Upper lobe of left lung (tissue), 4 donors: ENCODE measurements around the gene DRGX.

Source experiments
- CTCF ChIP-seq, 6 experiments: fragments of 450-650 bp in 4 of 6; fragments of 200-600 bp in 2 of 6; sonication (generic) in 2 of 6; IDR thresholded peaks; one replicate each; pipeline ENCODE4 v1.5.1; 2016 to 2019; ENCODE audit warnings: antibody characterized with exemption in 6 of 6
- POLR2A ChIP-seq, 4 donors: fragments of 450-650 bp; IDR thresholded peaks; one replicate each; pipeline ENCODE4 v1.5.1; 2016 to 2017; ENCODE audit warnings: antibody characterized with exemption in 4 of 4, mild to moderate bottlenecking in 2 of 4

- TF ChIP-seq CTCF (IDR thresholded peaks at IDR 0.05), result no peak
- no peak for TF ChIP-seq POLR2A (IDR thresholded peaks at IDR 0.05)
Measured at GRCh38 chr10:49321021-49321420, 74.9 kb downstream of the DRGX start.
